HG03571 (cell line): ENCODE results near the gene RAB33B.

Experiments used
- ATAC-seq: cut with Tn5 transposase; IDR thresholded peaks from one replicate; pipeline ENCODE4 v1.9.1; 2021; ENCODE audit not compliant: unreplicated experiment

The RAB33B gene

DNA sequence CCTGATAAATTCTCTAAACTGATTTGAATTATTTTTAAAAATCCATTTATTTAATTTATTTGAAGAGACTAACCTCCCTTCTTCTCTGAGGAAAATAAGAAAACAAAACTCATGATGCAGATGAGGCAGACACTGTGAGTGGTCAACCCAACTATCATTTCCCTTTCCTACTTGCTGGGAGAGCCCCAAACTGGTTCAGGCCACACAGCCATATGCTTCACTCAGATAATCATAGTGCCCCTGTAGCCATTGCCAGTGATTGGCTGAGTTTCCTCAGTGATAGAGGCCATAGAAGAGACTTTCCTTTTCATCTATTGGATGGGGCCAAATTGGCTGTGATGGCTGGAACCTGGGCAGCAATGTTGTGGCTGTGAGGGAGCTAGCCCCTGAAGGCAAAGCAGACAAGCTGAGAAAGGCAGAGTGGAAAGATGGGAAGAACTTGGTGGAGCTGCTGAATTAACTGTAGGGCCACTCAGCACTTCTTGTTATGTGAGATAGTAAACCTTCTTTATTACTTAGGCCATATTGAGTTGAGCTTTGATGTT is 49.8 kb downstream of the RAB33B start:
- ATAC-seq, result no peak

DNA sequence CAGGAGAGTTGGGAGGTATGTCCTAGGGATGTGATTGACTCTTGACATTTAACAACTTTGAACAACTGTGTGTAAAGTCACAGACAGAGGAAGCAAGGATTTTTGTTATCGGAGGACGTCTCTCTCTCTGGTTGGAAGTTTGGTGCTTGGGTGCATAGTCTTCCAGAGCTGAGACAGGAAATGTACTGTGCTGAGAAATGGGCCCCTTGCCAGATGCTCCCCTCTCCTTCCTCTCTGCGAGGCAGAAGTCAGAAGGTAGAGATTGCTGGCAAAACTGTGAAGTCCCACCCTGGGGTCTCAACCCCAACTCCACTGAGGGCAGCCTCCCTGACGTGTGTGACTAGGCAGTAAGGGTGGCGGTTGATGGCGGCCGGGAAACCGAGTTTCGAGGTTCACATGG is 52.9 kb downstream of the RAB33B start:
- ATAC-seq, result no peak

DNA sequence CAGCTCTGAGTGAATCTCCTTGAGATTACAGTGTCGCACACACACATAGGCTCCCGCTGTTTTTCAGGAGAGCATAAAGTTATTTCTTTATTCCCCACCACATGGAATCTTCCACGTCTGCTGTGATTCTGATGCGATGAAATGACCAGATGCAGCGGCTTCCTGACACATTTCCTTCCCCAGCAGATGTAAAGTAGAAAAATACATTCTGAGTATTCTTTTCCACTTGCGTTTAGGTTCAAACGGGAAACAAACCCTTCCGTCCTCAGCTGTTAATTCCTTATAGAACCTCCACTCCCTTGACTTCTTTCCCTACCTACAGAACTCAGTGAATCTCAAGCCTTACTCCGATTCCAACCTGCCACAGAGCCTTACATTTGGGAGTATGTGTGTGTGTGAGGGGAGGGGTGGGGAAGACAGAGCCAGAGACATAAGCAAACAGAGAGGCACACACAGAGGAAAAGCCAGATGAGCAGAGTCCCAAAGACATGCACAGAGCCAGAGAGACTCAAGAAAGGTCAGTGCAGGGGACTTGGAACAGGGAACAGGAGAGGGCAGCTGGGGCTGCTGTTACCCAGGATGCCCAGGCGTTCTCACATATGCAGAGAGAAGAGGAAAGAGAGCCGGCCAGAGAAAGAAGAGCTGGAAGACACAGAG is 54.8 kb downstream of the RAB33B start:
- ATAC-seq, result no peak

DNA sequence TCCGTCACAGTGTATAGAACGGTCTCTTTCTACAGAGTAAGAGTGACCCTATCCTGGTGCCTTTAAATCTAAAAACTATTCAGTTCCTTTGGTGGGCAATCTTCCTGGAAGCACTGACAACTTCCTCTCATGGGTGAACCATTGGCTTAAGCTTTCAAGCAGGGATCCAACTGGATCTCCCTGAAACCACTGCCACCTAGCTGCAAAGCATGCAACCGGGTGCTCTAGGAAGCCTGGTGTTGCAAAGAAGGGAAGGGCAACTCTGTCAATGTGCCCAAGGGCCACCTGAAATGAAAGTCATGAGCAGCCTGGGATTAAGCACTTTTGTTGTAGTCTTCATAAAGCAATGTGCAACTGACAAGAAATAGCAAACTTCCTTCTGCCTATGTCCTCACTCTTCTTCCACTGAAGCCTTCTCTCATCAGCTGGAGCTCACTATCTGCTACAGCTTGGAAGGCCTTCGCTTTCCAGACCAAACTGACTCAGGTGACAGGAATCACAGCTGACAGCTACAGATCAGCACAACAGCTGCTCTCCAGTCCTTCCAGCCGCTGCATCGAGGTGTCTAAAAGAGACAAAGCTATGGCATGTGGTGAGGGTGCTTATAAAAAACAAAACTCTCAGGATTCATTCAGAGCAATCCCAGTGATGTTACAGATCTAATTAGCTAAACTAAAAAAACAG is 55.9 kb downstream of the RAB33B start:
- no peak for ATAC-seq

DNA sequence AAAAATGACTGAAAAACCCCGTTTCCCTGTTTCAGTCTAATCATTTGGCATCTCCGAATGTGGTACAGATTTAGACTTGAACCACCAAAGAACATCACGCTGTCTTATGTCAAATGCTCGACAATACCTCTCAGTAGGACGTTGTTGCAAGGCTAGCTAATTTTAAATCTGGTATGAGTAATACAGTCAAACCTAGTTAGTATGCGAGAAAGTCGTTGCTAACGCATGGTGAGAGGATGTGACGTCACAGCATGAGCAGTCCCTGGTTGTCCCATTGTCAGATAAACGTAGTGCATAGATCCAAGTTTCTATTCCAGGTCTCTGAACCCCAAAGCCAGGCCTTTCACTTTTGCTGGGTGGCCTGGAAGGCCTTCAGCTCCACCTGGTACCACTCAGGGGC is 57.4 kb downstream of the RAB33B start:
- no peak for ATAC-seq

DNA sequence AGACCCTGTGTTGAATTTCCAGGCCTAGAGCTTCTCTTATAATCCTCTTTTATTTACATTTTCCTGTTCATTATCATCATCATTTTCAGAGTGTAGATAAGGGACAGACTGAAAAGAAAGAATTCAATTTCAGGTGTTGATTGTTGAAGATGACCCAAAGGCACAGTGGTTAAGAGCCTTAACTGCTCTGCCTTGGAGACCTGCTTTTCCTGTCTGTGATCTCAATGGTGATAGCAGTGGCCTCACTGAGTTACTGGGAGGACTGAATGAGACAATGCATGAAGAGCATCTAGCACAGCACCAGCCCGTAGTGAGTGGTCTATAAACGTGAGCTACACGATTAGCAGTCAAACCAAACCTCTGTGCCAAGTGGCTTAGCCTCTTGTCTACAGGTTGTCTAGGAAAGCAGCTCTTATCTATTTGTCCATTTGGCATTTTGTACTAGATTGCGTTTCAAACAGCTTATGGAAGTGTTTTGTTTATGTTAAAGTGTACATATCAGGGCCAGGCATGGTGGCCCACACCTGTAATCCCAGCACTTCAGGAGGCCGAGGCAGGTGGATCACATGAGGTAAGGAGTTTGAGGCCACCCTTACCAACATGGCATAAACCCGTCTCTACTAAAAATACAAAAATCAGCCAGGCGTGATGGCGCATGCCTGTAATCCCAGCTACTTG is 60.6 kb downstream of the RAB33B start:
- ATAC-seq, result no peak

DNA sequence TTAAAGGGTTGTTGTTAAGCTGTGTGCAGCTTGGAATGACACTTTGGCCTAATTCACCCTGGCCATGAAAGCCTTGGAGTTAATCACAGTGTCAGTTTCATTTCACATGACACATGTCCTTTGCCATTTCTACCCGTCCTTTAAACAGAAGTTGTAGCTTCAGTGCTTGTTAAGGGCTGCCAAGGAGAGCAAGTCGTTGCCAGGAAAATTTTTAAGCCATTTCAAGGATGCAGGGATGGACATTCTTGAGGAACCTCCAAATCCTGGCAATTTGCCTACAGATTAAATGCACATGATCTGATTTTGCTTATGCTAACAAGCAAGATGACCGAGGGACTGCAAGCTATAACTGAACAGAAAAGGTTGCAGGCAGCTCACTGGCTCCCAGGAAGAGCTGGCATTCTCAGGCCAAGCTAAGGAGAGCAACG is 61.6 kb downstream of the RAB33B start:
- ATAC-seq, result no peak

DNA sequence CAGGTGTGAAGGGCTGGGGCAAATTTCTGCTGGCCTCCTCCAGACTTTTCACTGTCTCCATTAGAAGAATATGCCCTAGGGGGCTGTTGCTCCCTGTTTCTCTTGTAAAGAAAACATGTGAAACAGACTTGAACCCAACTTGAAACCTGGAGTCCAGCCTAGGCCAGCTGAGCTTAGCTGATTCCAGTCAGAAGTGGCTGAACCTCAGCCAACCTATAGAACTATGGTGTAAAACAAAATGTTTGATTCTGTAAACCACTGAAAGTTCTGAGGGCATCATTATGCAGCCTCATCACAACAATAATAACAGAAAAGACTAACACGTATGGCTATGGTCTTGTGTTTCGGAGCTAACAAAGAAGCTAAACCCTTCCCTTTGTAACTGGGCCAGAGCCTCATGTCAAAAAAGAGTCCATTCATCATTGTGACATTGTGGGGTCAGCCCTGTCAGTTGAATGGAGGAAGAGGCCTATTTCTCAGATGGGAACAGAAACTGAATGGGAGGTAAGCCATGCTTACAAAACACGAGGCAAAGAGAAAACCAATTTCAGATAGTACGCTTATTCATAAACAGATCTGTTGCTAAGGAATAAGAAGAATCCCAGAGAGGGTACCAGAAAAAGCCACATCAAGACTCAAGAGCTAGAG is 68.0 kb downstream of the RAB33B start:
- ATAC-seq, result no peak

DNA sequence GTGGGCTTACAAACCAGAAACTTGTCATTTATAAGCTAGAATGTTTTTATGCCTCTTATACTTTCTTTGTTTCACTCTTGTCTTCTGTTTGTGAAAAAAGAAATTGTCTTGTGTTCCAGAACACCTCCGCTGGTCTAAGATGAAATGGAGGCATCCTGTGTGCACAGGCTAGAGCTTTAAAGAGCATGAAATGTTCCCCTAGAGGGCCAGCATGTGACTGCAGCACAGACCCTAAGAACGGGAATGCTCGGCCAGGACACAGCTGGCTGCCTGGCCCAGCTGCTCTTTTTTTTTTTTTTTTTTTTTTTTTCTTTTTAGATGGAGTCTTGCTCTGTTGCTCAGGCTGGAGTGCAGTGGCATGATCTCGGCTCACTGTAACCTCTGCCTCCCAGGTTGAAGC is 68.5 kb downstream of the RAB33B start:
- no peak for ATAC-seq

DNA sequence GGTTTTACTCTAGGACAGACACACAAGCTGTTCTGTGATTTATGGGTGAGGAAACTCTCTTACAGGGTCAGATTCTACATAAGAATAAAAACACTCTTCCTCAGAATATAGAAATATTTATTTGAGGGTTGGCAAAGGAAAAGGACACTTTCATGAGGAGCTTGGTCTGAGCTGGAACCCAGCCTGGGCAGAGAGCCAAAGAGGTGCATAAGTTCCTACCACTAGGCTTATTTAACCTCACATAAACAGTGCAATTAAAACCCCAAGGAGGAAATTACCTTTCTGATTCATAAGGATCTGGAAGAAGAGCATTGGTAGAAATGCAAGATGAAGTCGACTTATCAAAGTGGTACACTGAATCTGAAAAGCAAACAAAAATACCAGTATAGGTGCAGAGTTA is 69.2 kb downstream of the RAB33B start:
- ATAC-seq, result no peak

DNA sequence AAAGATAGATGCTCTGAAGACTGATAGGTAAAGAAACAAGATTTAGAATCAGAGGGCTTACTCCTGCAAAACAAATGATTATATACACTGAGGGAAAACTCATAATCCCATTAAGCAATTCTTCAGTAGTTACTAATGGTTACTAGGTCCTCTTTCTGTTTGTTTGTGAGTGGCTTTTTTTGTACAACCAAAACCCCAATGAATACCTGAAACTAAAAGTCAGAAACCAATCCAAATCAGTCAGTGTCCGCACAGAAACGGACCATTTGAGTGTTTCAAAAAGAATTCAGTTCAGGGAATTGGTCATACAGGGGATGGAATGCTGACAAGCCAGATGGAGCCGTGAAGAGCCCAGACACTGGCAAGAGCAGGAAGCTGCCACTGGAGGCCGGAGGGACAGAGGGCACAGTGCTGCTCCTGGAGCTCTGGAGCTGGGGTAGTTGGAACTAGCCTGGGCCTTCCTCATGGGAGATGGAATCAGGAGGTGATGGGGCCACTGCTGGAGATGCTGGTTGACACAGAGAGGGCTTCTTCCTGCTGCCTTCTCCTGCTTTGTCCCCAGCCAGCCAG is 70.2 kb downstream of the RAB33B start:
- ATAC-seq, result no peak

DNA sequence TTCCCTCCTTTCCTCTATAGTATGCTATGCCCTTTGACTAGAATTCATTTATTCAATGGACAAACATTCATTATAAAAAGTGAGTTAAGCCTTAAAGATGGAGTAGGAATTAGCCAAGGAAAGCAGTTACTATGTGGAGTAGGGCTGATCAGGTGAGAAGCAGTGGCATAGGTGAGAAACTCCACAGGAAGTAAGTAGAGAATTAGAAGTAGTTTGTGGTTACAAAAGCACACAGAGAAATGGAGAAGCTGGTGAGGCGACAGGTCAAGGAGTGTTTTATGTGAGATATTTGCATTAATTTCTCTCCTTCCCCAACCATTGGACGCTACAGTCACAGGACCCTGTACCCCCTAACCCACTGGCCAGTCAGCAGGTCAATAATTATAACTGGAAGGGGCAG is 71.5 kb downstream of the RAB33B start:
- ATAC-seq, result peak; percentile 54
